Activated CD4-positive, alpha-beta memory T cell treated with anti-CD3 and anti-CD28 coated beads, Interleukin-2, amount 10 ng/mL, durations not matched to agents 7 days and 5 days (primary cell): ENCODE results near the gene TBRG1. TPM values are rescaled to one million over a fixed set of nuclear protein-coding genes. Genes with fewer than 3 reads are reported as not detected.
A peak's percentile ranks its signal among the peaks of the same experiment; 100 is the strongest.

ENCODE experiments used
- CTCF ChIA-PET: fragments of 350-600 bp; sonication (Branson Sonifier 250); formaldehyde crosslinking; loops from one replicate; lab custom pipeline; 2021; ENCODE audit warnings: antibody characterized with exemption, inconsistent platforms; lab: Charles Lee
- POLR2A ChIA-PET: fragments of 350-600 bp; sonication (Branson Sonifier 250); formaldehyde crosslinking; loops from one replicate; lab custom pipeline; 2021; ENCODE audit warnings: antibody characterized with exemption; lab: Charles Lee
- DNase-seq: peaks from one replicate; pipeline ENCODE4 v3.0.0-alpha.2; 2020
- H3K27ac Mint-ChIP-seq: one replicate; pipeline ENCODE4 v1.8.0; 2021; ENCODE audit warnings: mild to moderate bottlenecking, mixed read lengths
- H3K27me3 Mint-ChIP-seq: one replicate; pipeline ENCODE4 v1.8.0; 2021; ENCODE audit warnings: mixed read lengths
- H3K36me3 Mint-ChIP-seq: one replicate; pipeline ENCODE4 v1.8.0; 2021; ENCODE audit warnings: low read depth, mixed read lengths
- H3K4me1 Mint-ChIP-seq: one replicate; pipeline ENCODE4 v1.8.0; 2021; ENCODE audit warnings: mixed read lengths
- H3K4me3 Mint-ChIP-seq: one replicate; pipeline ENCODE4 v1.8.0; 2021; ENCODE audit warnings: mild to moderate bottlenecking, mixed read lengths
- H3K9me3 Mint-ChIP-seq: one replicate; pipeline ENCODE4 v1.8.0; 2021; ENCODE audit warnings: mixed read lengths
- total RNA-seq, 2 experiments: library from RNA; stranded (reverse); gene quantifications; one replicate each; pipeline ENCODE4 v1.2.3, GENCODE V29; 2021

The TBRG1 gene
- total RNA-seq, 2 experiments from 2014 or later, result 41.4 to 50.6 TPM

- DNase-seq, result peak; percentile 22
- Mint-ChIP-seq H3K4me1 (no peaks in the 10 kb centered on the region), H3K27ac (no peak overlapping the region), H3K9me3 (no peaks in the 10 kb centered on the region), H3K27me3 (no peaks in the 10 kb centered on the region), H3K4me3 (no peak overlapping the region), H3K36me3 (no peaks in the 10 kb centered on the region)
- POLR2A ChIA-PET, result no interaction called here
- CTCF ChIA-PET, result interaction anchor here (0.6 to 5.2 kb wide), 13 partner anchors 12 to 193 kb away, joined by 3 to 30 read pairs (median 4); partner anchors contain the start of genes ESAM and TBRG1
Measured at GRCh38 chr11:124644426-124645280, 22.0 kb downstream of the TBRG1 start.

- Mint-ChIP-seq H3K4me3 (no peak overlapping the region), H3K27me3 (no peaks in the 10 kb centered on the region), H3K36me3 (no peaks in the 10 kb centered on the region), H3K4me1 (no peaks in the 10 kb centered on the region), H3K27ac (no peak overlapping the region), H3K9me3 (no peaks in the 10 kb centered on the region)
- ChIA-PET POLR2A (no interaction called here), CTCF (interaction anchor here (1.0 kb wide), 1 partner anchor 23 kb away, joined by 3 read pairs; no protein-coding TSS in a partner anchor)
- no peak for DNase-seq
Measured at GRCh38 chr11:124646148-124646547, 23.5 kb downstream of the TBRG1 start.

- no peaks in the 10 kb centered on the region for H3K9me3 Mint-ChIP-seq
- no peak overlapping the region for H3K4me3 Mint-ChIP-seq
- DNase-seq, result no peak
- no peaks in the 10 kb centered on the region for H3K27me3 Mint-ChIP-seq
- H3K4me1 Mint-ChIP-seq, result no peaks in the 10 kb centered on the region
- no peak overlapping the region for H3K27ac Mint-ChIP-seq
- ChIA-PET POLR2A (no interaction called here), CTCF (interaction anchor here (1.1 kb wide), 1 partner anchor 228 kb away, joined by 3 read pairs; no protein-coding TSS in a partner anchor)
- H3K36me3 Mint-ChIP-seq, result no peaks in the 10 kb centered on the region
Measured at GRCh38 chr11:124648610-124649009, 25.9 kb downstream of the TBRG1 start.

GRCh38 chr11:124656774-124657630 is 34.3 kb downstream of the TBRG1 start:
- POLR2A ChIA-PET, result no interaction called here
- CTCF ChIA-PET, result interaction anchor here (1.1 kb wide), 1 partner anchor 13 kb away, joined by 3 read pairs; no protein-coding TSS in a partner anchor

GRCh38 chr11:124657904-124658303 is 35.2 kb downstream of the TBRG1 start:
- no peaks in the 10 kb centered on the region for H3K36me3 Mint-ChIP-seq
- H3K9me3 Mint-ChIP-seq, result no peaks in the 10 kb centered on the region
- no peak for DNase-seq
- ChIA-PET POLR2A (no interaction called here), CTCF (no interaction called here)
- no peaks in the 10 kb centered on the region for H3K4me1 Mint-ChIP-seq
- H3K4me3 Mint-ChIP-seq, result no peak overlapping the region
- H3K27me3 Mint-ChIP-seq, result no peaks in the 10 kb centered on the region
- no peak overlapping the region for H3K27ac Mint-ChIP-seq

More at GRCh38 chr11:124656774-124657630, 34.3 kb downstream of the TBRG1 start:
- no peaks in the 10 kb centered on the region for H3K4me1 Mint-ChIP-seq
- no peak overlapping the region for H3K4me3 Mint-ChIP-seq
- H3K36me3 Mint-ChIP-seq, result no peaks in the 10 kb centered on the region
- H3K27ac Mint-ChIP-seq, result no peak overlapping the region
- H3K27me3 Mint-ChIP-seq, result no peaks in the 10 kb centered on the region
- H3K9me3 Mint-ChIP-seq, result no peaks in the 10 kb centered on the region
- DNase-seq, result no peak

GRCh38 chr11:124658501-124658900 is 35.8 kb downstream of the TBRG1 start:
- ChIA-PET CTCF (no interaction called here), POLR2A (no interaction called here)
- no peak overlapping the region for H3K4me3 Mint-ChIP-seq
- no peak overlapping the region for H3K27ac Mint-ChIP-seq
- no peaks in the 10 kb centered on the region for H3K27me3 Mint-ChIP-seq
- no peaks in the 10 kb centered on the region for H3K4me1 Mint-ChIP-seq
- no peak for DNase-seq
- H3K36me3 Mint-ChIP-seq, result no peaks in the 10 kb centered on the region
- no peaks in the 10 kb centered on the region for H3K9me3 Mint-ChIP-seq

- H3K27ac Mint-ChIP-seq, result no peak overlapping the region
- no peak for DNase-seq
- CTCF ChIA-PET, result no interaction called here
- H3K4me3 Mint-ChIP-seq, result no peak overlapping the region
- POLR2A ChIA-PET, result no interaction called here
- H3K9me3 Mint-ChIP-seq, result no peaks in the 10 kb centered on the region
- no peaks in the 10 kb centered on the region for H3K4me1 Mint-ChIP-seq
- no peaks in the 10 kb centered on the region for H3K36me3 Mint-ChIP-seq
- H3K27me3 Mint-ChIP-seq, result no peaks in the 10 kb centered on the region
Measured at GRCh38 chr11:124658986-124659385, 36.3 kb downstream of the TBRG1 start.

GRCh38 chr11:124661553-124661952 is 38.9 kb downstream of the TBRG1 start:
- H3K9me3 Mint-ChIP-seq, result no peaks in the 10 kb centered on the region
- no peaks in the 10 kb centered on the region for H3K36me3 Mint-ChIP-seq
- no peaks in the 10 kb centered on the region for H3K4me1 Mint-ChIP-seq
- H3K4me3 Mint-ChIP-seq, result no peak overlapping the region
- DNase-seq, result no peak
- POLR2A ChIA-PET, result no interaction called here
- CTCF ChIA-PET, result interaction anchor here (1.1 to 1.5 kb wide), 2 partner anchors 175 to 215 kb away, joined by 3 to 5 read pairs; no protein-coding TSS in a partner anchor
- H3K27ac Mint-ChIP-seq, result no peak overlapping the region
- H3K27me3 Mint-ChIP-seq, result no peaks in the 10 kb centered on the region

GRCh38 chr11:124662106-124662505 is 39.4 kb downstream of the TBRG1 start:
- no peaks in the 10 kb centered on the region for H3K27me3 Mint-ChIP-seq
- ChIA-PET POLR2A (no interaction called here), CTCF (interaction anchor here (1.5 kb wide), 1 partner anchor 174 kb away, joined by 5 read pairs; no protein-coding TSS in a partner anchor)
- H3K36me3 Mint-ChIP-seq, result no peaks in the 10 kb centered on the region
- no peaks in the 10 kb centered on the region for H3K4me1 Mint-ChIP-seq
- H3K4me3 Mint-ChIP-seq, result no peak overlapping the region
- H3K27ac Mint-ChIP-seq, result no peak overlapping the region
- no peak for DNase-seq
- no peaks in the 10 kb centered on the region for H3K9me3 Mint-ChIP-seq

GRCh38 chr11:124663861-124664260 is 41.2 kb downstream of the TBRG1 start:
- H3K4me3 Mint-ChIP-seq, result no peak overlapping the region
- H3K36me3 Mint-ChIP-seq, result no peaks in the 10 kb centered on the region
- H3K27me3 Mint-ChIP-seq, result no peaks in the 10 kb centered on the region
- no peaks in the 10 kb centered on the region for H3K4me1 Mint-ChIP-seq
- CTCF ChIA-PET, result interaction anchor here (1.0 to 1.8 kb wide), 5 partner anchors 20 to 173 kb away, joined by 3 to 11 read pairs (median 5); no protein-coding TSS in a partner anchor
- no peak overlapping the region for H3K27ac Mint-ChIP-seq
- DNase-seq, result no peak
- POLR2A ChIA-PET, result no interaction called here
- no peaks in the 10 kb centered on the region for H3K9me3 Mint-ChIP-seq

GRCh38 chr11:124667601-124668000 is 44.9 kb downstream of the TBRG1 start:
- Mint-ChIP-seq H3K9me3 (peaks cover 3% of the 10 kb centered on the region), H3K4me3 (no peak overlapping the region), H3K4me1 (peaks cover 16% of the 10 kb centered on the region), H3K36me3 (peaks cover 3% of the 10 kb centered on the region), H3K27me3 (no peaks in the 10 kb centered on the region), H3K27ac (no peak overlapping the region)
- POLR2A ChIA-PET, result no interaction called here
- CTCF ChIA-PET, result interaction anchor here (1.0 kb wide), 1 partner anchor 95 kb away, joined by 3 read pairs; no protein-coding TSS in a partner anchor
- no peak for DNase-seq

GRCh38 chr11:124669193-124669592 is 46.5 kb downstream of the TBRG1 start:
- CTCF ChIA-PET, result interaction anchor here (0.8 to 4.3 kb wide), 33 partner anchors 10 to 207 kb away, joined by 3 to 72 read pairs (median 6); partner anchors contain the start of genes ESAM, MSANTD2, NRGN and TBRG1
- peak; percentile 50 for DNase-seq
- POLR2A ChIA-PET, result interaction anchor here (1.3 to 2.8 kb wide), 3 partner anchors 94 to 168 kb away, joined by 3 to 14 read pairs (median 13); partner anchors contain the start of gene MSANTD2
- Mint-ChIP-seq H3K4me1 (peaks cover 28% of the 10 kb centered on the region), H3K4me3 (no peak overlapping the region), H3K36me3 (peaks cover 3% of the 10 kb centered on the region), H3K9me3 (peaks cover 3% of the 10 kb centered on the region), H3K27ac (no peak overlapping the region), H3K27me3 (no peaks in the 10 kb centered on the region)
